K562 (cell line): ENCODE data around the gene TNC. TPM values are rescaled to one million over a fixed set of nuclear protein-coding genes. Genes with fewer than 3 reads are reported as not detected.

Experiments used
- BDP1 ChIP-seq: IDR thresholded peaks from 3 replicates; pipeline ENCODE4 v1.6.1; 2011; ENCODE audit not compliant: insufficient read length, insufficient read depth
- DDX20 ChIP-seq: fragments of 450-650 bp; IDR thresholded peaks from 2 replicates; pipeline ENCODE4 v1.6.1; 2016; ENCODE audit warnings: missing genetic modification characterization, low read depth, mild to moderate bottlenecking, missing compliant biosample characterization, moderate library complexity
- ESRRB ChIP-seq: fragments of 250-450 bp; sonication (Bioruptor Pico); IDR thresholded peaks from 2 replicates; pipeline ENCODE4 v1.5.0; 2020; ENCODE audit warnings: mild to moderate bottlenecking, moderate library complexity, borderline replicate concordance
- MAZ ChIP-seq, 2 experiments: fragments of 450-650 bp in 1 of 2; sonication (generic) in 1 of 2; formaldehyde crosslinking; IDR thresholded peaks in 1 of 2; conservative IDR thresholded peaks in 1 of 2; 2 replicates each; pipeline versions ENCODE4 v1.4.0 to v1.5.0; 2020; ENCODE audit warnings: mild to moderate bottlenecking in 1 of 2, missing genetic modification reagents in 1 of 2
- MXI1 ChIP-seq: IDR thresholded peaks from 2 replicates; pipeline ENCODE4 v1.6.1; 2011; ENCODE audit warnings: low read depth, mild to moderate bottlenecking, improper control_type of control experiment, low read length
- PHB2 ChIP-seq: fragments of 450-650 bp; IDR thresholded peaks from 2 replicates; pipeline ENCODE4 v1.6.1; 2017; ENCODE audit warnings: low read depth
- SMARCC2 ChIP-seq: fragments of 450-650 bp; IDR thresholded peaks from 2 replicates; pipeline ENCODE4 v1.6.1; 2017; ENCODE audit warnings: antibody characterized with exemption, moderate library complexity, mild to moderate bottlenecking, low read depth
- TSC22D4 ChIP-seq: fragments of 450-650 bp; IDR thresholded peaks from 2 replicates; pipeline ENCODE4 v1.6.1; 2016; ENCODE audit warnings: missing genetic modification characterization, missing biosample characterization, control low read depth
- ZFP30 ChIP-seq: fragments of 250-450 bp; sonication (Bioruptor Pico); IDR thresholded peaks from 2 replicates; pipeline ENCODE4 v1.8.0; 2022; ENCODE audit warnings: moderate library complexity, mild to moderate bottlenecking, inconsistent platforms, borderline replicate concordance
- ZNF224 ChIP-seq: sonication (generic); formaldehyde crosslinking; IDR thresholded peaks from 2 replicates; pipeline ENCODE4 v1.8.0; 2022; ENCODE audit warnings: mild to moderate bottlenecking, missing genetic modification reagents
- ZNF232 ChIP-seq: sonication (generic); formaldehyde crosslinking; IDR thresholded peaks from 2 replicates; pipeline ENCODE4 v1.8.0; 2022; ENCODE audit warnings: mild to moderate bottlenecking, missing genetic modification reagents
- ZNF384 ChIP-seq: IDR thresholded peaks from 2 replicates; pipeline ENCODE4 v1.6.1; 2012; ENCODE audit warnings: low read depth, low read length, improper control_type of control experiment
- polyA plus RNA-seq, 8 experiments: library from polyadenylated mRNA; depleted of rRNA in 4 of 8; stranded (reverse) in 5 of 8; unstranded in 3 of 8; fragments of >200 nt; fragmentation: Nextera tagmentation in 2 of 8; fragmentation: Illumina TruSeq in 1 of 8; extraction: Ambion mirVana in 2 of 8; extraction: Trizol in 1 of 8; gene quantifications; 2 replicates each; pipeline versions ENCODE4 v1.2.1 to v1.2.3, GENCODE V29; 2011 to 2014; ENCODE audit warnings: inconsistent platforms in 1 of 8, missing spikeins in 1 of 8
- total RNA-seq, 7 experiments: library from RNA; depleted of rRNA in 6 of 7; stranded (reverse); fragments of >200 nt in 6 of 7; fragmentation: Illumina TruSeq in 2 of 7; extraction: Trizol in 2 of 7; gene quantifications; 2 replicates each; pipeline versions ENCODE4 v1.2.1 to v1.2.3, GENCODE V29; 2011 to 2021; ENCODE audit warnings: low replicate concordance in 1 of 7
- TF ChIP-seq, protein P1 (sequence below): fragments of 450-650 bp; IDR thresholded peaks from 2 replicates; pipeline ENCODE4 v1.6.1; 2016; ENCODE audit warnings: low read depth
- TF ChIP-seq, protein P2 (sequence below): fragments of 250-450 bp; sonication (Bioruptor Pico); IDR thresholded peaks from 2 replicates; pipeline ENCODE4 v1.8.0; 2022; ENCODE audit warnings: inconsistent platforms, mild to moderate bottlenecking, moderate library complexity, borderline replicate concordance
- TF ChIP-seq, protein P3 (sequence below), 2 experiments: fragments of 450-650 bp in 1 of 2; sonication (generic) in 1 of 2; formaldehyde crosslinking; conservative IDR thresholded peaks; 2 replicates each; pipeline versions ENCODE4 v1.4.0 to v1.8.1; 2020 to 2022; ENCODE audit warnings: mild to moderate bottlenecking in 1 of 2, missing genetic modification reagents in 1 of 2

TNC gene
- total and polyA plus RNA-seq, 9 of the 15 experiments (the other 6 are each of a cell fraction or from before 2014, with no cell fraction given), result under 0.01 to 0.29 TPM; not detected in 7

DNA sequence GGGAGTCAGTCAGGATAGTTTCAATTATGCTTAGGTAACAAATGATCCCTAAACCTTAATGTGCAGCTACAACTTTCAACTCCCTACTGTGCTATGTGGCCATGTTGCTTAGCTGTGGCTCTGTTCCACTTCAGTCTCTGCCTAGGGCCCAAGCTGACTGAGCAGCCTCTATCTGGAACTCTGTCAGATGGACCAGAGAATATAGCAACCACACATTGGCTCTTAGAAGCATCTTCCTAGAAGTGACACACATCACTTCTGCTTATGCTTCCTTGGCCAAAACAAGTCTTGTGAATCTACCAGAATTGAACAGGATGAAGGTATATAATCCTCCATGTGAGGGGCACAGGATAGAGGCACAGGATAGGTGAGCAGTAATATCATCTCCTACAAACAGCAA is 36.7 kb upstream of the TNC start (continued):
- TF ChIP-seq, protein P1, sequence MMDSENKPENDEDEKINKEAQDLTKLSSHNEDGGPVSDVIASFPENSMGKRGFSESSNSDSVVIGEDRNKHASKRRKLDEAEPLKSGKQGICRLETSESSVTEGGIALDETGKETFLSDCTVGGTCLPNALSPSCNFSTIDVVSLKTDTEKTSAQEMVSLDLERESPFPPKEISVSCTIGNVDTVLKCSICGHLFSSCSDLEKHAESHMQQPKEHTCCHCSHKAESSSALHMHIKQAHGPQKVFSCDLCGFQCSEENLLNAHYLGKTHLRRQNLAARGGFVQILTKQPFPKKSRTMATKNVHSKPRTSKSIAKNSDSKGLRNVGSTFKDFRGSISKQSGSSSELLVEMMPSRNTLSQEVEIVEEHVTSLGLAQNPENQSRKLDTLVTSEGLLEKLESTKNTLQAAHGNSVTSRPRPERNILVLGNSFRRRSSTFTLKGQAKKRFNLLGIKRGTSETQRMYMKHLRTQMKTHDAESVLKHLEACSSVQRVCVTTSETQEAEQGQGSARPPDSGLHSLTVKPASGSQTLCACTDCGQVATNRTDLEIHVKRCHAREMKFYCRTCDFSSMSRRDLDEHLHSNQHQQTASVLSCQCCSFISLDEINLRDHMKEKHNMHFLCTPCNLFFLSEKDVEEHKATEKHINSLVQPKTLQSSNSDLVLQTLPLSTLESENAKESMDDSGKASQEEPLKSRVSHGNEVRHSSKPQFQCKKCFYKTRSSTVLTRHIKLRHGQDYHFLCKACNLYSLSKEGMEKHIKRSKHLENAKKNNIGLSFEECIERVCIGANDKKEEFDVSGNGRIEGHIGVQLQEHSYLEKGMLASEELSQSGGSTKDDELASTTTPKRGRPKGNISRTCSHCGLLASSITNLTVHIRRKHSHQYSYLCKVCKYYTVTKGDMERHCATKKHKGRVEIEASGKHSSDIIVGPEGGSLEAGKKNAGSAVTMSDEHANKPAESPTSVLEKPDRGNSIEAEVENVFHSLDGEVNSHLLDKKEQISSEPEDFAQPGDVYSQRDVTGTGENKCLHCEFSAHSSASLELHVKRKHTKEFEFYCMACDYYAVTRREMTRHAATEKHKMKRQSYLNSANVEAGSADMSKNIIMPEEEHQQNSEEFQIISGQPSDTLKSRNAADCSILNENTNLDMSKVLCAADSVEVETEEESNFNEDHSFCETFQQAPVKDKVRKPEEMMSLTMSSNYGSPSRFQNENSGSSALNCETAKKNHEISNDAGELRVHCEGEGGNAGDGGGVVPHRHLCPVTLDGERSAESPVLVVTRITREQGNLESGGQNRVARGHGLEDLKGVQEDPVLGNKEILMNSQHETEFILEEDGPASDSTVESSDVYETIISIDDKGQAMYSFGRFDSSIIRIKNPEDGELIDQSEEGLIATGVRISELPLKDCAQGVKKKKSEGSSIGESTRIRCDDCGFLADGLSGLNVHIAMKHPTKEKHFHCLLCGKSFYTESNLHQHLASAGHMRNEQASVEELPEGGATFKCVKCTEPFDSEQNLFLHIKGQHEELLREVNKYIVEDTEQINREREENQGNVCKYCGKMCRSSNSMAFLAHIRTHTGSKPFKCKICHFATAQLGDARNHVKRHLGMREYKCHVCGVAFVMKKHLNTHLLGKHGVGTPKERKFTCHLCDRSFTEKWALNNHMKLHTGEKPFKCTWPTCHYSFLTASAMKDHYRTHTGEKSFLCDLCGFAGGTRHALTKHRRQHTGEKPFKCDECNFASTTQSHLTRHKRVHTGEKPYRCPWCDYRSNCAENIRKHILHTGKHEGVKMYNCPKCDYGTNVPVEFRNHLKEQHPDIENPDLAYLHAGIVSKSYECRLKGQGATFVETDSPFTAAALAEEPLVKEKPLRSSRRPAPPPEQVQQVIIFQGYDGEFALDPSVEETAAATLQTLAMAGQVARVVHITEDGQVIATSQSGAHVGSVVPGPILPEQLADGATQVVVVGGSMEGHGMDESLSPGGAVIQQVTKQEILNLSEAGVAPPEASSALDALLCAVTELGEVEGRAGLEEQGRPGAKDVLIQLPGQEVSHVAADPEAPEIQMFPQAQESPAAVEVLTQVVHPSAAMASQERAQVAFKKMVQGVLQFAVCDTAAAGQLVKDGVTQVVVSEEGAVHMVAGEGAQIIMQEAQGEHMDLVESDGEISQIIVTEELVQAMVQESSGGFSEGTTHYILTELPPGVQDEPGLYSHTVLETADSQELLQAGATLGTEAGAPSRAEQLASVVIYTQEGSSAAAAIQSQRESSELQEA, result no peak
- TF ChIP-seq MXI1, result no peak
- no peak for TF ChIP-seq PHB2
- TF ChIP-seq BDP1, result no peak
- TF ChIP-seq ZFP30 (CRISPR knock-in tag), result no peak
- TF ChIP-seq ZNF232 (CRISPR knock-in tag), result no peak
- TF ChIP-seq TSC22D4 (tag), result no peak
- no peak for TF ChIP-seq MAZ (CRISPR knock-in tag; conservative IDR thresholded peaks at IDR 0.05 in 1 of 2, IDR thresholded peaks at IDR 0.05 in 1 of 2)
- TF ChIP-seq, protein P2, sequence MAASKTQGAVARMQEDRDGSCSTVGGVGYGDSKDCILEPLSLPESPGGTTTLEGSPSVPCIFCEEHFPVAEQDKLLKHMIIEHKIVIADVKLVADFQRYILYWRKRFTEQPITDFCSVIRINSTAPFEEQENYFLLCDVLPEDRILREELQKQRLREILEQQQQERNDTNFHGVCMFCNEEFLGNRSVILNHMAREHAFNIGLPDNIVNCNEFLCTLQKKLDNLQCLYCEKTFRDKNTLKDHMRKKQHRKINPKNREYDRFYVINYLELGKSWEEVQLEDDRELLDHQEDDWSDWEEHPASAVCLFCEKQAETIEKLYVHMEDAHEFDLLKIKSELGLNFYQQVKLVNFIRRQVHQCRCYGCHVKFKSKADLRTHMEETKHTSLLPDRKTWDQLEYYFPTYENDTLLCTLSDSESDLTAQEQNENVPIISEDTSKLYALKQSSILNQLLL (CRISPR knock-in tag), result no peak
- TF ChIP-seq ZNF384, result no peak
- no peak for TF ChIP-seq ESRRB (CRISPR knock-in tag)
- TF ChIP-seq, protein P3, sequence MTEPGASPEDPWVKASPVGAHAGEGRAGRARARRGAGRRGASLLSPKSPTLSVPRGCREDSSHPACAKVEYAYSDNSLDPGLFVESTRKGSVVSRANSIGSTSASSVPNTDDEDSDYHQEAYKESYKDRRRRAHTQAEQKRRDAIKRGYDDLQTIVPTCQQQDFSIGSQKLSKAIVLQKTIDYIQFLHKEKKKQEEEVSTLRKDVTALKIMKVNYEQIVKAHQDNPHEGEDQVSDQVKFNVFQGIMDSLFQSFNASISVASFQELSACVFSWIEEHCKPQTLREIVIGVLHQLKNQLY (CRISPR knock-in tag; conservative IDR thresholded peaks at IDR 0.05), result no peak
- TF ChIP-seq DDX20, result no peak
- no peak for TF ChIP-seq ZNF224 (CRISPR knock-in tag)
- no peak for TF ChIP-seq SMARCC2
- TF ChIP-seq, all 486 proteins: peak for 0
